Thyroid gland (tissue), 4 donors: ENCODE results near the gene LRP3. TPM values are rescaled to one million over a fixed set of nuclear protein-coding genes. Genes with fewer than 3 reads are reported as not detected.

Source experiments
- DNase-seq, 2 donors: peaks; one replicate each; pipeline ENCODE4 v3.0.0-alpha.2; 2019
- H3K27ac ChIP-seq, 3 donors: fragments of 200-600 bp; sonication (generic); 1 replicate in 2 of 3; 2 replicates in 1 of 3; pipeline ENCODE4 v1.5.1; 2016 to 2019; ENCODE audit warnings: mild to moderate bottlenecking in 1 of 3, moderate library complexity in 1 of 3
- H3K27me3 ChIP-seq: fragments of 200-600 bp; sonication (generic); one replicate; pipeline ENCODE4 v1.5.1; 2019
- H3K36me3 ChIP-seq, 2 donors: fragments of 200-600 bp; sonication (generic); one replicate each; pipeline ENCODE4 v1.5.1; 2016 to 2019
- H3K4me1 ChIP-seq, 2 donors: fragments of 200-600 bp; sonication (generic); one replicate each; pipeline ENCODE4 v1.5.1; 2017 to 2019
- H3K4me3 ChIP-seq, 3 donors: fragments of 200-600 bp; sonication (generic); replicated peaks in 1 of 3; 1 replicate in 2 of 3; 2 replicates in 1 of 3; pipeline ENCODE4 v1.5.1; 2016; ENCODE audit warnings: mild to moderate bottlenecking in 1 of 3
- H3K9me3 ChIP-seq: fragments of 200-600 bp; sonication (generic); one replicate; pipeline ENCODE4 v1.5.1; 2017
- CTCF ChIP-seq, 6 experiments: fragments of 200-600 bp in 3 of 6; fragments of 450-650 bp in 3 of 6; sonication (generic) in 3 of 6; IDR thresholded peaks; one replicate each; pipeline ENCODE4 v1.5.1; 2016 to 2019; ENCODE audit warnings: antibody characterized with exemption in 6 of 6, mild to moderate bottlenecking in 2 of 6, inconsistent platforms in 1 of 6, moderate library complexity in 1 of 6
- POLR2A ChIP-seq, 2 donors: fragments of 450-650 bp; IDR thresholded peaks; one replicate each; pipeline ENCODE4 v1.6.1; 2017; ENCODE audit warnings: antibody characterized with exemption in 2 of 2, mild to moderate bottlenecking in 2 of 2, moderate library complexity in 1 of 2
- WGBS, 2 donors: methylation state at CpG; one replicate each; pipeline ENCODE4 v1.1.5; 2017; 5-methylcytosine and 5-hydroxymethylcytosine counted together
- intact Hi-C: fragments of 100-400 bp; cut with DNase I; formaldehyde crosslinking; loops from one replicate; pipeline ENCODE4 v1.15.1; 2023
- total RNA-seq, 4 donors: library from RNA; depleted of rRNA; stranded (reverse); fragments of >200 nt; gene quantifications; one replicate each; pipeline ENCODE4 v1.2.3, GENCODE V29; 2016

Gene LRP3
- total RNA-seq, 4 donors from 2014 or later, result 33.3 to 49.9 (median 39.0) TPM

GRCh38 chr19:33241530-33242101 is 47.5 kb downstream of the LRP3 start:
- intact Hi-C loops, result loop anchor here (2.0 to 5.0 kb wide), 2 partner anchors 167 to 531 kb away; no protein-coding TSS in a partner anchor
- TF ChIP-seq POLR2A (IDR thresholded peaks at IDR 0.05), result no peak
- TF ChIP-seq CTCF (IDR thresholded peaks at IDR 0.05), result peak; percentile 30 to 91 (median 84)
- Histone ChIP-seq H3K27ac (no peak overlapping the region), H3K4me1 (peaks cover 0 to 7% of the 10 kb centered on the region in 2 donors), H3K9me3 (no peaks in the 10 kb centered on the region), H3K4me3 (no peak overlapping the region), H3K36me3 (no peaks in the 10 kb centered on the region), H3K27me3 (no peaks in the 10 kb centered on the region)
- DNase-seq, result peak; percentile 24 to 36
- no CpG with 5 or more reads among the region's 22 CpGs for WGBS, 2 donors

GRCh38 chr19:33242131-33242530 is 48.0 kb downstream of the LRP3 start:
- TF ChIP-seq POLR2A (IDR thresholded peaks at IDR 0.05) (no peak), CTCF (IDR thresholded peaks at IDR 0.05) (no peak)
- WGBS, 2 donors, result 79 to 96% methylated on average over 6 to 9 of the region's 10 CpGs
- H3K27ac ChIP-seq, result no peak overlapping the region
- H3K9me3 ChIP-seq, result no peaks in the 10 kb centered on the region
- intact Hi-C loops, result loop anchor here (5.0 kb wide), 1 partner anchor 530 kb away; no protein-coding TSS in a partner anchor
- DNase-seq, result no peak
- no peaks in the 10 kb centered on the region for H3K27me3 ChIP-seq
- H3K4me1 ChIP-seq, result peaks cover 0 to 7% of the 10 kb centered on the region in 2 donors
- no peak overlapping the region for H3K4me3 ChIP-seq
- H3K36me3 ChIP-seq, result no peaks in the 10 kb centered on the region

GRCh38 chr19:33242911-33243310 is 48.8 kb downstream of the LRP3 start:
- Histone ChIP-seq H3K4me1 (peaks cover 0 to 7% of the 10 kb centered on the region in 2 donors), H3K9me3 (no peaks in the 10 kb centered on the region), H3K36me3 (no peaks in the 10 kb centered on the region), H3K27ac (no peak overlapping the region), H3K27me3 (no peaks in the 10 kb centered on the region), H3K4me3 (no peak overlapping the region)
- intact Hi-C loops, result loop anchor here (5.0 kb wide), 1 partner anchor 529 kb away; no protein-coding TSS in a partner anchor
- WGBS, 2 donors, result 83 to 89% methylated on average over 6 of the region's 6 CpGs
- DNase-seq, result no peak
- TF ChIP-seq CTCF (IDR thresholded peaks at IDR 0.05) (no peak), POLR2A (IDR thresholded peaks at IDR 0.05) (no peak)

GRCh38 chr19:33245948-33246708 is 52.0 kb downstream of the LRP3 start:
- Histone ChIP-seq H3K4me1 (peaks cover 0 to 7% of the 10 kb centered on the region in 2 donors), H3K9me3 (no peaks in the 10 kb centered on the region)
- no peak for TF ChIP-seq POLR2A (IDR thresholded peaks at IDR 0.05)
- peak in 2 of 6 experiments; percentile 24 to 36 for TF ChIP-seq CTCF (IDR thresholded peaks at IDR 0.05)

More at GRCh38 chr19:33245948-33246708, 52.0 kb downstream of the LRP3 start:
- intact Hi-C loops, result no loop called here
- no peaks in the 10 kb centered on the region for H3K36me3 ChIP-seq
- no peak overlapping the region for H3K27ac ChIP-seq
- H3K4me3 ChIP-seq, result no peak overlapping the region
- WGBS, 2 donors, result 74 to 84% methylated on average over 4 to 6 of the region's 7 CpGs
- no peak for DNase-seq
- no peaks in the 10 kb centered on the region for H3K27me3 ChIP-seq
